Natural killer cell (primary cell): ENCODE results near the gene NHLRC4. TPM values are rescaled to one million over a fixed set of nuclear protein-coding genes. Genes with fewer than 3 reads are reported as not detected.

ENCODE experiments used
- ATAC-seq, 3 donors: fragments of 150-1000 bp in 2 of 3; fragments of 200-7000 bp in 1 of 3; cut with Tn5 transposase; 1 replicate in 1 of 3; 2 replicates in 2 of 3; pipeline ENCODE4 v1.10.0; 2021; ENCODE audit warnings: mild to moderate bottlenecking in 2 of 3, moderate library complexity in 2 of 3
- DNase-seq, 2 donors: peaks; one replicate each; pipeline versions ENCODE4 v3.0.0 to v3.0.0-alpha.2; 2013 to 2021; ENCODE audit warnings: mixed read lengths in 1 of 2
- H3K27ac ChIP-seq: one replicate; pipeline ENCODE4 v1.5.1; 2013; ENCODE audit warnings: mild to moderate bottlenecking, low read length
- H3K27me3 ChIP-seq: one replicate; pipeline ENCODE4 v1.6.1; 2013; ENCODE audit warnings: low read length; ENCODE audit not compliant: control insufficient read depth, insufficient read depth
- H3K36me3 ChIP-seq: one replicate; pipeline ENCODE4 v1.6.1; 2013; ENCODE audit warnings: low read length; ENCODE audit not compliant: control insufficient read depth, insufficient read depth
- H3K4me1 ChIP-seq: one replicate; pipeline ENCODE4 v1.6.1; 2013; ENCODE audit warnings: low read length; ENCODE audit not compliant: control insufficient read depth, insufficient read depth
- H3K4me3 ChIP-seq: one replicate; pipeline ENCODE4 v1.5.1; 2013; ENCODE audit warnings: low read length
- H3K9me3 ChIP-seq: one replicate; pipeline ENCODE4 v1.6.1; 2013; ENCODE audit warnings: low read length; ENCODE audit not compliant: control insufficient read depth, insufficient read depth
- H3K27ac Mint-ChIP-seq, 2 donors: one replicate each; pipeline ENCODE4 v1.8.0; 2022; ENCODE audit warnings: mild to moderate bottlenecking in 2 of 2, mixed read lengths in 2 of 2, moderate library complexity in 1 of 2
- H3K27me3 Mint-ChIP-seq, 2 donors: one replicate each; pipeline ENCODE4 v1.8.0; 2022; ENCODE audit warnings: low read depth in 2 of 2, mixed read lengths in 2 of 2
- H3K36me3 Mint-ChIP-seq: one replicate; pipeline ENCODE4 v1.8.0; 2022; ENCODE audit warnings: mixed read lengths
- H3K4me1 Mint-ChIP-seq, 2 donors: one replicate each; pipeline ENCODE4 v1.8.0; 2022; ENCODE audit warnings: mixed read lengths in 2 of 2
- H3K4me3 Mint-ChIP-seq: one replicate; pipeline ENCODE4 v1.8.0; 2022; ENCODE audit warnings: mild to moderate bottlenecking, moderate library complexity, mixed read lengths
- H3K9me3 Mint-ChIP-seq, 2 donors: one replicate each; pipeline ENCODE4 v1.8.0; 2022; ENCODE audit warnings: mixed read lengths in 2 of 2
- CTCF ChIP-seq: fragments of 200-600 bp; IDR thresholded peaks from one replicate; pipeline ENCODE4 v1.8.0; 2022; ENCODE audit warnings: antibody characterized with exemption
- WGBS: methylation state at CpG from one replicate; pipeline ENCODE4 v1.1.7; 2013; ENCODE audit warnings: missing lambda C conversion rate; ENCODE audit not compliant: insufficient coverage; 5-methylcytosine and 5-hydroxymethylcytosine counted together
- intact Hi-C: fragments of 100-400 bp; cut with micrococcal nuclease; formaldehyde crosslinking; loops from one replicate; pipeline ENCODE4 v1.14.2; 2022
- total RNA-seq, 4 donors: library from RNA; stranded (reverse); fragments of 120-200 nt in 1 of 4; gene quantifications; one replicate each; pipeline versions ENCODE4 v1.2.3 to v1.2.4, GENCODE V29; 2013 to 2022

The NHLRC4 gene
- total RNA-seq, 3 donors from 2014 or later (not counting 1 experiment from before 2014, with no cell fraction given) = 0.28 to 0.75 (median 0.35) TPM

GRCh38 chr16:561413-561794 is 5.4 kb upstream of the NHLRC4 start:
- no peak for TF ChIP-seq CTCF
- Histone ChIP-seq H3K36me3 (no peaks in the 10 kb centered on the region), H3K27me3 (peaks cover 10% of the 10 kb centered on the region), H3K4me1 (peaks cover 4% of the 10 kb centered on the region), H3K4me3 (no peak overlapping the region), H3K27ac (no peak overlapping the region), H3K9me3 (no peaks in the 10 kb centered on the region)
- intact Hi-C loops = no loop called here
- Mint-ChIP-seq H3K27me3 (peaks cover 0 to 4% of the 10 kb centered on the region in 2 donors), H3K27ac (no peak overlapping the region), H3K36me3 (no peaks in the 10 kb centered on the region), H3K9me3 (no peaks in the 10 kb centered on the region), H3K4me1 (peaks cover 0 to under 1% of the 10 kb centered on the region in 2 donors), H3K4me3 (no peak overlapping the region)
- DNase-seq (no peak), ATAC-seq (no peak)
- 84% methylated on average over 15 of the region's 15 CpGs for WGBS

- intact Hi-C loops = no loop called here
- no peak overlapping the region for H3K27ac ChIP-seq
- Mint-ChIP-seq H3K9me3 (no peaks in the 10 kb centered on the region), H3K27me3 (peaks cover 0 to 4% of the 10 kb centered on the region in 2 donors), H3K4me3 (no peak overlapping the region), H3K27ac (no peak overlapping the region), H3K36me3 (no peaks in the 10 kb centered on the region), H3K4me1 (peaks cover 0 to 8% of the 10 kb centered on the region in 2 donors)
- no peak overlapping the region for H3K4me3 ChIP-seq
- DNase-seq (no peak), ATAC-seq (no peak)
- TF ChIP-seq CTCF = no peak
- H3K4me1 ChIP-seq = peaks cover 13% of the 10 kb centered on the region
- WGBS = 94% methylated on average over 43 of the region's 43 CpGs
- no peaks in the 10 kb centered on the region for H3K9me3 ChIP-seq
- no peaks in the 10 kb centered on the region for H3K36me3 ChIP-seq
- H3K27me3 ChIP-seq = peaks cover 10% of the 10 kb centered on the region
Measured at GRCh38 chr16:561957-562938, 4.6 kb upstream of the NHLRC4 start.

- no peak for TF ChIP-seq CTCF
- no peaks in the 10 kb centered on the region for H3K36me3 Mint-ChIP-seq
- H3K27me3 Mint-ChIP-seq = peaks cover 0 to 4% of the 10 kb centered on the region in 2 donors
- no peak overlapping the region for H3K4me3 ChIP-seq
- DNase-seq (no peak), ATAC-seq (no peak)
- no peak overlapping the region for H3K27ac Mint-ChIP-seq
- H3K27me3 ChIP-seq = peaks cover 10% of the 10 kb centered on the region
- H3K36me3 ChIP-seq = no peaks in the 10 kb centered on the region
- H3K4me1 Mint-ChIP-seq = peaks cover 0 to 8% of the 10 kb centered on the region in 2 donors
- H3K9me3 Mint-ChIP-seq = no peaks in the 10 kb centered on the region
- no peak overlapping the region for H3K27ac ChIP-seq
- WGBS = 87% methylated on average over 30 of the region's 30 CpGs
- H3K4me1 ChIP-seq = peaks cover 18% of the 10 kb centered on the region
- intact Hi-C loops = no loop called here
- no peaks in the 10 kb centered on the region for H3K9me3 ChIP-seq
- H3K4me3 Mint-ChIP-seq = no peak overlapping the region
Measured at GRCh38 chr16:563072-563644, 3.6 kb upstream of the NHLRC4 start.
